ENCODE results near the gene SPRYD7. TPM values are rescaled to one million over a fixed set of nuclear protein-coding genes. Genes with fewer than 3 reads are reported as not detected.

The SPRYD7 gene
- total and polyA plus RNA-seq, 2 donors (not counting 1 experiment from before 2014, with no cell fraction given), result 5.9 to 6.6 TPM

DNA sequence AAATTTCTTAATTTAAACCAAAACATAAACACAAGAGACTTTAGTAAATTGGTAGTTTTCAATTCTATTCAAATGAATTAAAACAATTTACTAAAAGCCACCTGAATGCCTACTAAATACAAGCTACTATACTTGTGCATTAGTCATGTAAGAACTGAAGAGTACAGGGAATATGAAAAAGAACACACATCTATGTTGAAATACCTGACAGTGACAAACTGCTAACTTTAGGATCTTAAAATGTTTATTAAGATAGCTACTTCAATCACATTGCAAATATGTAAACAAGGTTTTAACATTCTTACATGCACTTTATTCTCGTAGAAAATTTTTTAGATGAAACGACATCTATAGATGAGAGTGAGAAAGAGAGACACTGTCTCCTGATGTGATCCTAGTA is 4.1 kb downstream of the SPRYD7 start:
- no peaks in the 10 kb centered on the region for H4K20me1 ChIP-seq (ENCODE audit: control insufficient read depth, extremely low read depth, insufficient read depth, low read length)
- no peak for TF ChIP-seq EZH2 (IDR thresholded peaks at IDR 0.05; ENCODE audit: low read length, missing control alignments)
- TF ChIP-seq, protein P1, sequence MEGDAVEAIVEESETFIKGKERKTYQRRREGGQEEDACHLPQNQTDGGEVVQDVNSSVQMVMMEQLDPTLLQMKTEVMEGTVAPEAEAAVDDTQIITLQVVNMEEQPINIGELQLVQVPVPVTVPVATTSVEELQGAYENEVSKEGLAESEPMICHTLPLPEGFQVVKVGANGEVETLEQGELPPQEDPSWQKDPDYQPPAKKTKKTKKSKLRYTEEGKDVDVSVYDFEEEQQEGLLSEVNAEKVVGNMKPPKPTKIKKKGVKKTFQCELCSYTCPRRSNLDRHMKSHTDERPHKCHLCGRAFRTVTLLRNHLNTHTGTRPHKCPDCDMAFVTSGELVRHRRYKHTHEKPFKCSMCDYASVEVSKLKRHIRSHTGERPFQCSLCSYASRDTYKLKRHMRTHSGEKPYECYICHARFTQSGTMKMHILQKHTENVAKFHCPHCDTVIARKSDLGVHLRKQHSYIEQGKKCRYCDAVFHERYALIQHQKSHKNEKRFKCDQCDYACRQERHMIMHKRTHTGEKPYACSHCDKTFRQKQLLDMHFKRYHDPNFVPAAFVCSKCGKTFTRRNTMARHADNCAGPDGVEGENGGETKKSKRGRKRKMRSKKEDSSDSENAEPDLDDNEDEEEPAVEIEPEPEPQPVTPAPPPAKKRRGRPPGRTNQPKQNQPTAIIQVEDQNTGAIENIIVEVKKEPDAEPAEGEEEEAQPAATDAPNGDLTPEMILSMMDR (conservative IDR thresholded peaks at IDR 0.05 in 1 of 2, IDR thresholded peaks at IDR 0.05 in 1 of 2; ENCODE audit: low read depth in 1 of 2, low read length in 2 of 2), result no peak
- no peaks in the 10 kb centered on the region for H3K27me3 ChIP-seq (ENCODE audit: control insufficient read depth, insufficient read depth, low read length)
- no peak overlapping the region for H2AFZ ChIP-seq (ENCODE audit: low read length)
- H3K9ac ChIP-seq (ENCODE audit: insufficient read depth, low read length), result no peak overlapping the region
- no peak overlapping the region for H3K27ac ChIP-seq (ENCODE audit: insufficient read depth, low read length)
- peak overlapping the region; percentile 25 for H3K4me2 ChIP-seq (ENCODE audit: extremely low read depth, insufficient read depth, low read length)
- H3K9me3 ChIP-seq (ENCODE audit: control insufficient read depth, insufficient read depth, low read depth, low read length), result no peaks in the 10 kb centered on the region
- peaks cover 1% of the 10 kb centered on the region for H3K36me3 ChIP-seq (ENCODE audit: control insufficient read depth, insufficient read depth, low read length)
- no peaks in the 10 kb centered on the region for H3K4me1 ChIP-seq (ENCODE audit: control insufficient read depth, extremely low read depth, insufficient read depth, low read length)
- H3K4me3 ChIP-seq (replicated peaks in 1 of 4; ENCODE audit: control extremely low read depth in 1 of 4, insufficient read depth in 1 of 4, low read depth in 3 of 4, low read length in 4 of 4), result no peak overlapping the region
- DNase-seq (ENCODE audit: low read depth in 2 of 2), result no peak
- peaks cover 15% of the 10 kb centered on the region for H3K79me2 ChIP-seq (ENCODE audit: control insufficient read depth, insufficient read depth, low read length)

DNA sequence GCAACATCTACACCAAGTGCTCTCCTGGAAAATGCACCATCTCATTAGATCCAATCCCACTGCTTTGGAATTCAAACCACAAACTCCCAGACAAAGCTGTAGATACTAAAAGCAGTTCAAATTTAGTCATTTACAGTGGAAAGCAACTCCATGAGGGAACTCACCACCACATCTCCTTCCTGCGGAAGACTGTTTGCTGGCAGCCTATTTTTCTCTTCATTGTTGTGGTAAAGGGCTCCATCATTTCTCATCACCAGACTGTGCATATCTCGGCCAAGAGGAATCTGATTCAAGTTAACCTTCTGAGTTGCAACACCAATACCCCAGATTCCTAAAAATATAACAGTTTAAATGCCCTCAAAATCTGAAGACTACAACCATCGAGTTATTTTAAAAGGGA is 8.4 kb downstream of the SPRYD7 start:
- Histone ChIP-seq H3K9ac (ENCODE audit: insufficient read depth, low read length) (no peak overlapping the region), H2AFZ (ENCODE audit: low read length) (no peak overlapping the region), H3K9me3 (ENCODE audit: control insufficient read depth, insufficient read depth, low read depth, low read length) (no peaks in the 10 kb centered on the region), H3K27ac (ENCODE audit: insufficient read depth, low read length) (no peak overlapping the region), H3K4me3 (replicated peaks in 1 of 4; ENCODE audit: control extremely low read depth in 1 of 4, insufficient read depth in 1 of 4, low read depth in 3 of 4, low read length in 4 of 4) (no peak overlapping the region), H3K79me2 (ENCODE audit: control insufficient read depth, insufficient read depth, low read length) (peaks cover 1% of the 10 kb centered on the region), H3K27me3 (ENCODE audit: control insufficient read depth, insufficient read depth, low read length) (no peaks in the 10 kb centered on the region), H3K4me1 (ENCODE audit: control insufficient read depth, extremely low read depth, insufficient read depth, low read length) (no peaks in the 10 kb centered on the region), H4K20me1 (ENCODE audit: control insufficient read depth, extremely low read depth, insufficient read depth, low read length) (no peaks in the 10 kb centered on the region), H3K4me2 (ENCODE audit: extremely low read depth, insufficient read depth, low read length) (no peak overlapping the region), H3K36me3 (ENCODE audit: control insufficient read depth, insufficient read depth, low read length) (peaks cover 1% of the 10 kb centered on the region)
- peak; percentile 52 to 98 for DNase-seq (ENCODE audit: low read depth in 2 of 2)
- no peak for TF ChIP-seq EZH2 (IDR thresholded peaks at IDR 0.05; ENCODE audit: low read length, missing control alignments)
- TF ChIP-seq, protein P1 (conservative IDR thresholded peaks at IDR 0.05 in 1 of 2, IDR thresholded peaks at IDR 0.05 in 1 of 2; ENCODE audit: low read depth in 1 of 2, low read length in 2 of 2), result no peak

DNA sequence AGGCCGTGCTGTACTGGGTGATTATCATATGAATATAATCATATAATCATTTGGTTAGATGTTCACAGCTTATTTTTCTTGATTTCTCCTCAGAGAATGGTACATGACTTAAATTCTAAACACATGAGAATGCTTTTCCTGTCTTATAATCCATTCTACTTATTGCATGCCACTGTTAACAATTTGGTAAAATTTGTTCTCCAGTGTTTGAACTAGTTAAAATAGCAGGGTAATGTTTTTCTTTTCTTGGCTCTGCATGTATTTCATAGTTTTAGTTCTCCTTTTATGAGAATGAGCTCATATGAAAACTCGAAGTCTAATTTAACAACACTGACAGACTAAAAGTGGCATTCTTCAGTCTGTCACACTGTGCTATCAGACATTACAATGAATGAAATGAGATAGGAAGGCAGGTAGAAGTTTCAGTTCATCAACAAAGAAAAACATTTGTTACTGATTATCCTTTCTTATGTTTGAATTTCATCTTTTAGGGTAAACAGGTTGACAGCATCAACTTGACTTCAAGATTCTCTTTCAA is 10.2 kb downstream of the SPRYD7 start:
- H3K36me3 ChIP-seq (ENCODE audit: control insufficient read depth, insufficient read depth, low read length), result peaks cover 1% of the 10 kb centered on the region
- no peak for TF ChIP-seq EZH2 (IDR thresholded peaks at IDR 0.05; ENCODE audit: low read length, missing control alignments)
- TF ChIP-seq, protein P1 (conservative IDR thresholded peaks at IDR 0.05 in 1 of 2, IDR thresholded peaks at IDR 0.05 in 1 of 2; ENCODE audit: low read depth in 1 of 2, low read length in 2 of 2), result no peak
- no peaks in the 10 kb centered on the region for H3K27me3 ChIP-seq (ENCODE audit: control insufficient read depth, insufficient read depth, low read length)

More for the DNA sequence above, 10.2 kb downstream of the SPRYD7 start:
- Histone ChIP-seq H3K4me2 (ENCODE audit: extremely low read depth, insufficient read depth, low read length) (no peak overlapping the region), H3K4me3 (replicated peaks in 1 of 4; ENCODE audit: control extremely low read depth in 1 of 4, insufficient read depth in 1 of 4, low read depth in 3 of 4, low read length in 4 of 4) (no peak overlapping the region), H3K9me3 (ENCODE audit: control insufficient read depth, insufficient read depth, low read depth, low read length) (no peaks in the 10 kb centered on the region), H3K79me2 (ENCODE audit: control insufficient read depth, insufficient read depth, low read length) (peaks cover 1% of the 10 kb centered on the region), H3K27ac (ENCODE audit: insufficient read depth, low read length) (no peak overlapping the region), H4K20me1 (ENCODE audit: control insufficient read depth, extremely low read depth, insufficient read depth, low read length) (no peaks in the 10 kb centered on the region), H3K9ac (ENCODE audit: insufficient read depth, low read length) (no peak overlapping the region), H2AFZ (ENCODE audit: low read length) (no peak overlapping the region), H3K4me1 (ENCODE audit: control insufficient read depth, extremely low read depth, insufficient read depth, low read length) (no peaks in the 10 kb centered on the region)
- DNase-seq (ENCODE audit: low read depth in 2 of 2), result no peak

Data from fibroblast of lung (primary cell).